ENCODE data around the gene FAS. TPM values are rescaled to one million over a fixed set of nuclear protein-coding genes. Genes with fewer than 3 reads are reported as not detected.

FAS gene
- total and polyA plus RNA-seq, 2 experiments from 2014 or later: 7.3 to 14.1 TPM

GRCh38 chr10:88991161-88991898, 732 bp downstream of the FAS start:
- no peak for TF ChIP-seq EZH2 (IDR thresholded peaks at IDR 0.05; ENCODE audit: borderline replicate concordance)
- TF ChIP-seq EZH2phosphoT487 (IDR thresholded peaks at IDR 0.05; ENCODE audit: low read depth, severe bottlenecking, unreplicated experiment): no peak
- TF ChIP-seq CTCF (IDR thresholded peaks at IDR 0.05; ENCODE audit: poor library complexity): no peak
- H3K27ac ChIP-seq: peak overlapping the region; percentile 76
- H3K79me2 ChIP-seq: peaks cover 10% of the 10 kb centered on the region
- peak overlapping the region; percentile 89 for H3K4me2 ChIP-seq
- H3K9me2 ChIP-seq (replicated peaks; ENCODE audit: insufficient read depth): no peaks in the 10 kb centered on the region
- H3K36me3 ChIP-seq (replicated peaks; ENCODE audit: insufficient read depth, low read depth): no peaks in the 10 kb centered on the region
- H3K4me1 ChIP-seq (ENCODE audit: insufficient read depth): peaks cover 12% of the 10 kb centered on the region
- peak overlapping the region; percentile 77 for H2AFZ ChIP-seq
- DNase-seq (ENCODE audit: low spot score): peak; percentile 64
- no peaks in the 10 kb centered on the region for H3K9me3 ChIP-seq (ENCODE audit: low read depth)
- under 1% methylated on average over 37 of the region's 38 CpGs for WGBS (ENCODE audit: low lambda C conversion rate, missing lambda C conversion rate)
- H3K4me3 ChIP-seq: peak overlapping the region; percentile 92
- no peaks in the 10 kb centered on the region for H3K27me3 ChIP-seq
- no peaks in the 10 kb centered on the region for H4K20me1 ChIP-seq (ENCODE audit: insufficient read depth, poor library complexity, severe bottlenecking)

- Histone ChIP-seq H3K9me3 (ENCODE audit: low read depth) (no peaks in the 10 kb centered on the region), H3K4me1 (ENCODE audit: insufficient read depth) (peaks cover 12% of the 10 kb centered on the region), H2AFZ (peak overlapping the region; percentile 77), H3K36me3 (replicated peaks; ENCODE audit: insufficient read depth, low read depth) (no peaks in the 10 kb centered on the region), H3K4me3 (peak overlapping the region; percentile 92), H3K9me2 (replicated peaks; ENCODE audit: insufficient read depth) (no peaks in the 10 kb centered on the region), H4K20me1 (ENCODE audit: insufficient read depth, poor library complexity, severe bottlenecking) (no peaks in the 10 kb centered on the region), H3K27ac (peak overlapping the region; percentile 76), H3K27me3 (no peaks in the 10 kb centered on the region), H3K79me2 (peaks cover 10% of the 10 kb centered on the region), H3K4me2 (peak overlapping the region; percentile 89)
- TF ChIP-seq CTCF (IDR thresholded peaks at IDR 0.05; ENCODE audit: poor library complexity): no peak
- TF ChIP-seq EZH2phosphoT487 (IDR thresholded peaks at IDR 0.05; ENCODE audit: low read depth, severe bottlenecking, unreplicated experiment): no peak
- DNase-seq (ENCODE audit: low spot score): no peak
- 31% methylated on average over 6 of the region's 6 CpGs for WGBS (ENCODE audit: low lambda C conversion rate, missing lambda C conversion rate)
Measured at GRCh38 chr10:88991899-88992320, 1.3 kb downstream of the FAS start.

DNA sequence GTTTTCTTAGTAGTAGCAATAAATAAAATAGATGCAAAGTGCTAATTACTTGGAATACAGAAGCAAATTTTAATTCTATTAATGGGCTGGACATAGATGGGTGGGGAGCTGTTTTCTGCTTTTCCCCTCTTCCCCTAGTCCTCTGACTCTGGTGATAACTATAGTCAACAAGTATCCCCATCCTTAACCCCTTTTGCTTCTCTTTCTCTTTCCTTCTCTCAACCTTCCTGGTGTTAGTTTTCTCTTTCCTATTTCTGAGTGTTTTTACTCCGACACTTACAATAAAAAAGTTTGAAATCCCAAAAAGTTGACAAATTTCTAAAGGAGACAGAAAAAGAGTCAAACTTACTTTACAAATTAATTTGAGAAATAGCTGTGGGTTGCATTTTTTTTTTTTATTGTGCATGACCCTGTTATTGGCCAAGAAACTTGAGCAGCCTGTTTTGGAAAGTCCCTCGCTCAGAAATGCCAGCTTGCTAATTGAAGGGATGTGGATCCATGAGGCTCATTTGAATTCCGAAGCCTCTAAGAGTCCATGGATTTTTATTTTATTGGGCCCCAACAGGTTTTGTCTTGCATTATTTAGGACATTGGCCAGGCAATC, 2.4 kb downstream of the FAS start:
- H3K79me2 ChIP-seq: peaks cover 10% of the 10 kb centered on the region

More for the DNA sequence above, 2.4 kb downstream of the FAS start:
- H3K36me3 ChIP-seq (replicated peaks; ENCODE audit: insufficient read depth, low read depth): no peaks in the 10 kb centered on the region
- no peak overlapping the region for H3K4me3 ChIP-seq
- H3K27me3 ChIP-seq: no peaks in the 10 kb centered on the region
- peaks cover 12% of the 10 kb centered on the region for H3K4me1 ChIP-seq (ENCODE audit: insufficient read depth)
- no peaks in the 10 kb centered on the region for H4K20me1 ChIP-seq (ENCODE audit: insufficient read depth, poor library complexity, severe bottlenecking)
- H2AFZ ChIP-seq: no peak overlapping the region
- no peaks in the 10 kb centered on the region for H3K9me2 ChIP-seq (replicated peaks; ENCODE audit: insufficient read depth)
- H3K9me3 ChIP-seq (ENCODE audit: low read depth): no peaks in the 10 kb centered on the region
- H3K27ac ChIP-seq: no peak overlapping the region
- TF ChIP-seq EZH2 (IDR thresholded peaks at IDR 0.05; ENCODE audit: borderline replicate concordance): no peak
- no peak for TF ChIP-seq CTCF (IDR thresholded peaks at IDR 0.05; ENCODE audit: poor library complexity)
- peak overlapping the region; percentile 89 for H3K4me2 ChIP-seq
- DNase-seq (ENCODE audit: low spot score): no peak
- 78% methylated on average over 3 of the region's 3 CpGs for WGBS (ENCODE audit: low lambda C conversion rate, missing lambda C conversion rate)

All from hepatocyte (in vitro differentiated cells).